NCI-H2081 (cell line): Measurements from ENCODE around the gene OR1A2.
"Not testable (repeated sequence)": the region's sequence is repeated elsewhere in the genome, so short reads cannot be mapped to it uniquely, and the experiment has no call there.

Source experiments
- DNase-seq, 2 experiments: peaks; one replicate each; lab custom pipeline; 2025; lab: John Stamatoyannopoulos, UW

The OR1A2 gene

DNA sequence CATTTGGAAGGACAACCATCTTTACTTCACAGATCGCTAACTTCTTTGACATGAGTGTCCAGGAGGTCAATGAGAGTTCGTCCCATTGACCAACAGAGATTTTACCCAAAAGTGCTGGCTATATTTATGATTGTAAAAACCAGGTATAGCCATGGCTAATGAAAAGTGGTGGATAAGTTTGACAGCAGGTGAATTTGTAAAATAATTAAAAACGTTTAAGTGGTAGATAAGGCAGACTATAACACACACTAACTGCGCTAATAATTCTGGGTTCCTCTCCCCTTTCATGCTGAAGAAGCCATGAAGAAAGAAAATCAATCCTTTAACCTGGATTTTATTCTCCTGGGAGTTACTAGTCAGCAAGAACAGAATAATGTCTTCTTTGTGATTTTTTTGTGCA lies at the start of gene OR1A2:
Gene OR1A2 (plus strand): TSS at position 301 of the 400 bp plus-strand sequence. CDS start 0 bp downstream, at position 301.
- DNase-seq, result no peak

GRCh38 chr17:3157218-3157617 lies 40.1 kb upstream of the OR1A2 start:
- no peak for DNase-seq

DNA sequence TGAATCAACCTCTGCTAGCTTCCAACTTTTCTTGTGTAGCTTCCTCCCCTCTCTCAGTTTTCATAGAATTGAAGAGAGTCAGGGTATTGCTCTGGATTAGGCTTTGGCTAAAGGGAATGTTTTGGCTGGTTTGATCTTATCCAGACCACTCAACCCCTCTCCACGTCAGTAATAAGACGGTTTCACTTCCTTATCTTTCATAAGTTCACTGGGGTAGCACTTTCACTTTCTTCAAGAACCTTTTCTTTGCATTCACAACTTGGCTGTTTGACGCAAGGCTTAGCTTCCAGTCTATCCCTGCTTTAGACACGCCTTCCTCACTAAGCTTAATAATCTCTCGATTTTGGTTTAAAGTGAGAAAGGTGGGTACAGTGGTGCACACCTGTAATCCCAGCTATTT lies 29.7 kb upstream of the OR1A2 start:
- DNase-seq, result no peak

GRCh38 chr17:3189961-3190360 lies 7.4 kb upstream of the OR1A2 start:
- no peak for DNase-seq

DNA sequence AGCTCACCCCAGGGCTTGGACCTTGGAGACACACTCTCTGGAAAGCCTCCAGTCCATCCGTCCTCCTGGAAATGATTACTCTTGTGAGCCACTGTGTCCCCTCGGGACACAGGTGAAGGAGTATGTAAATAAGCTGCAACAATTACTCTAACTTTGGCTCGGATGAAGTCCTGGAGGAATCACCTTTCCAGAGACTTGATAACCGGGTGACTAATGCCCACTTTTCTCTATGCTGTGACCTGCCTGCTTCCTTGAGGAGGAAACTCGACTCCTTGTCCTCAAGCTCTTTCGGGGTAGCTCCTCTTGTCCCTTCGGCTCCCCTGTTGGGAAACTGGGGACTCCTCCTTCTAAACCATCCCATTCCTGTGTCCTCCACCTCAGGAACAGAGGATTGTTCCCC lies 10.0 kb downstream of the OR1A2 start, which contains the start of gene OR1A1:
Gene OR1A1 (plus strand): TSS at position 301 of the 400 bp plus-strand sequence. CDS start 7,954 bp downstream, outside the sequence.
- DNase-seq, result no peak

DNA sequence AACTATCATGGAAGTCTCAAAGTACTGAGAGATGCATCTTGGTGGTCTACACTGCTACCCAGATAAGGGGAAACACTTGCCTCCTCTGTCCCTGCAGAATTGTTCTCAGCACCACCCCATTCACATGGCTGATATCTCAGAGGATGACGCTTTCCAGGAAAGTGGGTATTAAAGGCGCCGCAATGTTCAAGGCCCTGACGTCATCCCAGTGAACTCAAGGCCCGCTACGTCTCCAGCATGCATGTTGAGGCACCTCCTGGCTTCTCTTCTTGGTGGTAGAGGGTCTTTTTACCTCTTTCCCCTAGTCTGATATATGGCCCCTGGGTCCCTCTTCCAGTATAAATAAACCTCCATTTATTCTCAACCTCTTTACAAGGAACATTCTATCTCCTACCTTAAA lies 11.2 kb downstream of the OR1A2 start:
- no peak for DNase-seq

GRCh38 chr17:3213001-3213400 lies 15.7 kb downstream of the OR1A2 start:
- no peak for DNase-seq

- DNase-seq, result no peak
These were observed 16.3 kb downstream of the OR1A2 start for GRCh38 chr17:3213587-3213986.

DNA sequence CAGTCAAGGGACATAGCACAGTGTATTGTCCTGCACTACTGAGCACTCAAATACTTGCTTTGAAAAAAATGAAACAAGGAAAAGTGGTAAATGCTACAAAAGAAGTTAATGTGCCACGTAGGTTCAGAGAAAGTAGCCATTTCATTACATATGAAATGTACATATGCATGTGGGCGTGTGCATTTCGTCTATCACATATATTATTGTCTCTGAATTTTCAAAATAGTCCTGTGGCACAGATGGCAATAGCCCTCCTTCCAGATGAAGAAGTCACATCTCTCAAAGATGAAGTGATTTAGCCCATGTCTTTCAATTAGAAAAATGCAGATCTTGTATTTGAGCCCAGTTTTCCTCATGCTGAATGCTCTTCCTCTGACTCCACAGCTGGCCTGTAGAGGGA lies 22.7 kb downstream of the OR1A2 start:
- not testable (repeated sequence) for DNase-seq

DNA sequence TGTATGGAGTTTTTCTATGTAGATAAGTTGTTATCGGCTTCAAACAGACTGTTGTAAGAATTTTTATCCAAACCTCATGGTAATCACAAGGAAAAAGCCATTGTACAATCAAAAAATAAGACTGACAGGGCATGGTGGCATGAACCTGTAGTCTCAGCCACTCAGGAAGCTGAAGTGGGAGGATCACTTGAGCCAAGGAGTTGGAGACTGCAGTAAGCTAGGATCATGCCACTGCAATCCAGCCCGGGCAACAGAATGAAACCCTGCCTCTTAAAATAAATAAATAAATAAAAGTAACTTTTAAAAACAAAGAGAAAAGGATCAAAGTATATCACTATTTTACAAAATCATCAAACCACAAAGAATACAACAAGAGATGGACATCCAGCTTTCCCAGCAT lies 24.5 kb downstream of the OR1A2 start:
- no peak for DNase-seq

GRCh38 chr17:3222505-3222904 lies 25.2 kb downstream of the OR1A2 start:
- no peak for DNase-seq

DNA sequence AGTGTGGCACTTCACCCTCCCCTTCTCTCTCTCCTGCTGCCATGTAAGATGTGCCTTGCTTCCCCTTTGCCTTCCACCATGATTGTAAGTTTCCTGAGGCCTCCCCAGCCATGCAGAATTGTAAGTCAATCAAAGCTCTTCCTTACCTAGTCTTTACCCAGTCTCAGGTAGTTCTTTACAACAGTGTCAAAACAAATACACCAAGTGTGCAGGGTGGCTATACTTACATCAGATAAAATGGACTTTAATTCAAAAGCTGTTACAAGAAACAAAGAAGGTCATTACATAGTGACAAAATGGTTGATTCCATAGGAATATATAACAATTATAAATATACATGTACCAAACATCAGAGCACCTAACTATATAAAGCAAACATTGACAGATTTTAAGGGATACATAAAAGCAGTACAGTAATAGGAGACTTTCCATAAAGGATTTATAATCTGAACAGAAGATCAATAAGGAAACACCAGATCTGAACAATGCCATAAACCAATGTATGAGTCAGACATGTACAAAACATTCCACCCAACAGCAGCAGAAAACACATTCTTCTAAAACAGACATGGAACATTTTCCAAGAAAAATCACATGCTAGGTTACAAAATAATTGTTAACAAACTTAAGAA lies 27.5 kb downstream of the OR1A2 start:
- not testable (repeated sequence) for DNase-seq

GRCh38 chr17:3232300-3232699 lies 35.0 kb downstream of the OR1A2 start:
- not testable (repeated sequence) for DNase-seq

DNA sequence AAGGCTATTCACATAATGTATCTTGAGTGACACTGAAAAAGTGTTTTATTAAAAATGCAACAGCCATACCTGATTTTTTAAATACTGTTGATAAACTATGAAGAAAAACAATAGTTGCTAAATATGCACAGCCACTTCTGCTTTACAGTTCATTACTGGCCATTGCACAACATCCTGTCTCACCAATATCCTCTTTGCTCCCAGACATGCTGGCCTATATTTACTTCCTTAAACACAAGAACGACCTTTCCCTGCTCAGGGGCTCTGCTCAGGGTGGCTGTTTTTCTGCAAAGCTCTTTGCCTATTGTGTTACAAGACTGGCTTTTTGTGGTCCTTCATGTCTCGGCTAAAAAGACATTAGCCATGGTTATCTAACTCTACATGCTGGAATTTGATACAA lies 41.4 kb downstream of the OR1A2 start:
- not testable (repeated sequence) for DNase-seq

DNA sequence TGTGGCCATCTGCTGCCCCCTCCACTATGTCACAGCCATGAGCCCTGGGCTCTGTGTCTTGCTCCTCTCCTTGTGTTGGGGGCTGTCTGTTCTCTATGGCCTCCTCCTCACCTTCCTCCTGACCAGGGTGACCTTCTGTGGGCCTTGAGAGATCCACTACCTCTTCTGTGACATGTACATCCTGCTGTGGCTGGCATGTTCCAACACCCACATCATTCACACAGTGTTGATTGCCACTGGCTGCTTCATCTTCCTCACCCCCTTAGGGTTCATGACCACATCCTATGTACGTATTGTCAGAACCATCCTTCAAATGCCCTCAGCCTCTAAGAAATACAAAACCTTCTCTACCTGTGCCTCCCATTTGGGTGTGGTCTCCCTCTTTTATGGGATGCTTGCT lies 43.7 kb downstream of the OR1A2 start:
- DNase-seq, result not testable (repeated sequence)

DNA sequence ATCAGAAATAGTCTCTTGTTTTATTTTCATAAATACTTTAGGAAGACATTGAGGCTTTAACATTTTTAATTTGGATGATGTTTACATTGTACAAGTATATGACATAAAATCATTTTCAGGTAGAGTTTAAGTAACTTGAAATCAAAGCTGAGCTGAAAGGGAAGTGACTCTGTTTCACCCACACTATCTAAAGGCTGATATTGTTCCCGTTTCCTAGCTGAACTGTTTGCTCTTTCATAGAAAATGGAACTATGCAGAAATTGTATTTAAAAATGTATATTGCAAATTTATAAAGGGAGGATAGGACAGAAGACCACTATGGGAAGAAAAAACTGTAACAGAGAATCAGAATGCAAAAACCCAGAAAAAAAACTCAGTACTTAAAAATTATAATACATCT lies 47.5 kb downstream of the OR1A2 start:
- not testable (repeated sequence) for DNase-seq
